ENCODE results near the gene PSTPIP1. TPM values are rescaled to one million over a fixed set of nuclear protein-coding genes. Genes with fewer than 3 reads are reported as not detected.
A peak's percentile ranks its signal among the peaks of the same experiment; 100 is the strongest.

Gene PSTPIP1
- total and polyA plus RNA-seq, 5 donors from 2014 or later, result 41.3 to 169 (median 47.8) TPM

GRCh38 chr15:76988867-76989780, 5.8 kb upstream of the PSTPIP1 start:
- H3K4me1 ChIP-seq (ENCODE audit: control insufficient read depth, insufficient read depth, low read length, poor library complexity, severe bottlenecking), result peaks cover 36% of the 10 kb centered on the region
- no peak for DNase-seq
- H3K27ac ChIP-seq (ENCODE audit: insufficient read depth, low read length, poor library complexity, severe bottlenecking), result no peak overlapping the region
- Mint-ChIP-seq H3K27me3 (no peaks in the 10 kb centered on the region), H3K4me3 (peak overlapping the region in 2 of 4 donors; percentile 62 to 70), H3K4me1 (peaks cover 9 to 48% (median 21%) of the 10 kb centered on the region in 4 donors), H3K36me3 (no peaks in the 10 kb centered on the region), H3K27ac (peak overlapping the region in 2 of 3 donors; percentile 53 to 87), H3K9me3 (no peaks in the 10 kb centered on the region)
- H3K36me3 ChIP-seq (ENCODE audit: control insufficient read depth, insufficient read depth, low read length), result no peaks in the 10 kb centered on the region
- H3K9me3 ChIP-seq (ENCODE audit: control insufficient read depth in 2 of 2, low read length in 2 of 2), result no peaks in the 10 kb centered on the region
- ATAC-seq (ENCODE audit: low read depth in 2 of 2), result no peak
- peak overlapping the region; percentile 32 for H3K4me3 ChIP-seq (ENCODE audit: low read depth, low read length)
- no peaks in the 10 kb centered on the region for H3K27me3 ChIP-seq (ENCODE audit: control insufficient read depth, insufficient read depth, low read length)

- DNase-seq (no peak), ATAC-seq (ENCODE audit: low read depth in 2 of 2) (no peak)
- Mint-ChIP-seq H3K27ac (peak overlapping the region in 1 of 3 donors; percentile 85), H3K4me1 (peaks cover 9 to 65% (median 21%) of the 10 kb centered on the region in 4 donors), H3K4me3 (no peak overlapping the region), H3K9me3 (no peaks in the 10 kb centered on the region), H3K36me3 (no peaks in the 10 kb centered on the region), H3K27me3 (no peaks in the 10 kb centered on the region)
- peaks cover 53% of the 10 kb centered on the region for H3K4me1 ChIP-seq (ENCODE audit: control insufficient read depth, insufficient read depth, low read length, poor library complexity, severe bottlenecking)
- no peaks in the 10 kb centered on the region for H3K9me3 ChIP-seq (ENCODE audit: control insufficient read depth in 2 of 2, low read length in 2 of 2)
- no peak overlapping the region for H3K27ac ChIP-seq (ENCODE audit: insufficient read depth, low read length, poor library complexity, severe bottlenecking)
- no peak overlapping the region for H3K4me3 ChIP-seq (ENCODE audit: low read depth, low read length)
- H3K27me3 ChIP-seq (ENCODE audit: control insufficient read depth, insufficient read depth, low read length), result no peaks in the 10 kb centered on the region
- no peaks in the 10 kb centered on the region for H3K36me3 ChIP-seq (ENCODE audit: control insufficient read depth, insufficient read depth, low read length)
These were observed 3.9 kb upstream of the PSTPIP1 start for GRCh38 chr15:76991048-76991447.

GRCh38 chr15:76991741-76992645, 2.9 kb upstream of the PSTPIP1 start:
- Mint-ChIP-seq H3K27ac (peak overlapping the region in 2 of 3 donors; percentile 92 to 96), H3K27me3 (no peaks in the 10 kb centered on the region), H3K36me3 (no peaks in the 10 kb centered on the region), H3K4me3 (peak overlapping the region; percentile 31 to 92 (median 60)), H3K9me3 (no peaks in the 10 kb centered on the region), H3K4me1 (peaks cover 9 to 64% (median 22%) of the 10 kb centered on the region in 4 donors)
- H3K27ac ChIP-seq (ENCODE audit: insufficient read depth, low read length, poor library complexity, severe bottlenecking), result no peak overlapping the region
- no peak for ATAC-seq (ENCODE audit: low read depth in 2 of 2)
- no peak for DNase-seq
- H3K36me3 ChIP-seq (ENCODE audit: control insufficient read depth, insufficient read depth, low read length), result no peaks in the 10 kb centered on the region
- peaks cover 58% of the 10 kb centered on the region for H3K4me1 ChIP-seq (ENCODE audit: control insufficient read depth, insufficient read depth, low read length, poor library complexity, severe bottlenecking)
- no peak overlapping the region for H3K4me3 ChIP-seq (ENCODE audit: low read depth, low read length)
- no peaks in the 10 kb centered on the region for H3K9me3 ChIP-seq (ENCODE audit: control insufficient read depth in 2 of 2, low read length in 2 of 2)
- no peaks in the 10 kb centered on the region for H3K27me3 ChIP-seq (ENCODE audit: control insufficient read depth, insufficient read depth, low read length)

- no peaks in the 10 kb centered on the region for H3K9me3 ChIP-seq (ENCODE audit: control insufficient read depth in 2 of 2, low read length in 2 of 2)
- Mint-ChIP-seq H3K4me1 (peaks cover 7 to 66% (median 28%) of the 10 kb centered on the region in 4 donors), H3K4me3 (peak overlapping the region; percentile 79 to 97 (median 90)), H3K27ac (peak overlapping the region; percentile 93 to 99 (median 96)), H3K36me3 (no peaks in the 10 kb centered on the region), H3K9me3 (no peaks in the 10 kb centered on the region), H3K27me3 (no peaks in the 10 kb centered on the region)
- no peak overlapping the region for H3K4me3 ChIP-seq (ENCODE audit: low read depth, low read length)
- H3K27ac ChIP-seq (ENCODE audit: insufficient read depth, low read length, poor library complexity, severe bottlenecking), result peak overlapping the region; percentile 87
- H3K27me3 ChIP-seq (ENCODE audit: control insufficient read depth, insufficient read depth, low read length), result no peaks in the 10 kb centered on the region
- H3K4me1 ChIP-seq (ENCODE audit: control insufficient read depth, insufficient read depth, low read length, poor library complexity, severe bottlenecking), result peaks cover 58% of the 10 kb centered on the region
- no peak for DNase-seq
- H3K36me3 ChIP-seq (ENCODE audit: control insufficient read depth, insufficient read depth, low read length), result no peaks in the 10 kb centered on the region
- no peak for ATAC-seq (ENCODE audit: low read depth in 2 of 2)
These were observed 1.7 kb upstream of the PSTPIP1 start for GRCh38 chr15:76993114-76993725.

GRCh38 chr15:76994001-76994400, 925 bp upstream of the PSTPIP1 start:
- Histone ChIP-seq H3K27me3 (ENCODE audit: control insufficient read depth, insufficient read depth, low read length) (no peaks in the 10 kb centered on the region), H3K4me1 (ENCODE audit: control insufficient read depth, insufficient read depth, low read length, poor library complexity, severe bottlenecking) (peaks cover 58% of the 10 kb centered on the region), H3K27ac (ENCODE audit: insufficient read depth, low read length, poor library complexity, severe bottlenecking) (peak overlapping the region; percentile 87), H3K9me3 (ENCODE audit: control insufficient read depth in 2 of 2, low read length in 2 of 2) (no peaks in the 10 kb centered on the region), H3K4me3 (ENCODE audit: low read depth, low read length) (peak overlapping the region; percentile 48), H3K36me3 (ENCODE audit: control insufficient read depth, insufficient read depth, low read length) (no peaks in the 10 kb centered on the region)
- ATAC-seq (ENCODE audit: low read depth in 2 of 2), result peak; percentile 45 to 50
- peak; percentile 32 to 82 (median 38) for DNase-seq
- Mint-ChIP-seq H3K4me1 (peaks cover 6 to 66% (median 26%) of the 10 kb centered on the region in 4 donors), H3K36me3 (no peaks in the 10 kb centered on the region), H3K4me3 (peak overlapping the region; percentile 79 to 97 (median 90)), H3K27ac (peak overlapping the region; percentile 93 to 99 (median 96)), H3K9me3 (no peaks in the 10 kb centered on the region), H3K27me3 (no peaks in the 10 kb centered on the region)

- ATAC-seq (ENCODE audit: low read depth in 2 of 2) (no peak), DNase-seq (no peak)
- Mint-ChIP-seq H3K36me3 (no peaks in the 10 kb centered on the region), H3K4me3 (peak overlapping the region; percentile 79 to 97 (median 94)), H3K27ac (peak overlapping the region; percentile 93 to 99 (median 96)), H3K27me3 (no peaks in the 10 kb centered on the region), H3K9me3 (no peaks in the 10 kb centered on the region), H3K4me1 (peaks cover 6 to 70% (median 29%) of the 10 kb centered on the region in 4 donors)
- Histone ChIP-seq H3K4me1 (ENCODE audit: control insufficient read depth, insufficient read depth, low read length, poor library complexity, severe bottlenecking) (peaks cover 61% of the 10 kb centered on the region), H3K27me3 (ENCODE audit: control insufficient read depth, insufficient read depth, low read length) (no peaks in the 10 kb centered on the region), H3K36me3 (ENCODE audit: control insufficient read depth, insufficient read depth, low read length) (no peaks in the 10 kb centered on the region), H3K9me3 (ENCODE audit: control insufficient read depth in 2 of 2, low read length in 2 of 2) (no peaks in the 10 kb centered on the region), H3K27ac (ENCODE audit: insufficient read depth, low read length, poor library complexity, severe bottlenecking) (peak overlapping the region; percentile 87), H3K4me3 (ENCODE audit: low read depth, low read length) (peak overlapping the region; percentile 48)
These were observed 430 bp upstream of the PSTPIP1 start for GRCh38 chr15:76994496-76994895.

- Mint-ChIP-seq H3K9me3 (no peaks in the 10 kb centered on the region), H3K4me3 (peak overlapping the region; percentile 79 to 97 (median 94)), H3K27me3 (no peaks in the 10 kb centered on the region), H3K36me3 (no peaks in the 10 kb centered on the region), H3K27ac (peak overlapping the region; percentile 93 to 99 (median 96)), H3K4me1 (peaks cover 6 to 79% (median 36%) of the 10 kb centered on the region in 4 donors)
- Histone ChIP-seq H3K36me3 (ENCODE audit: control insufficient read depth, insufficient read depth, low read length) (peaks cover 10% of the 10 kb centered on the region), H3K9me3 (ENCODE audit: control insufficient read depth in 2 of 2, low read length in 2 of 2) (no peaks in the 10 kb centered on the region), H3K27ac (ENCODE audit: insufficient read depth, low read length, poor library complexity, severe bottlenecking) (peak overlapping the region; percentile 87), H3K4me1 (ENCODE audit: control insufficient read depth, insufficient read depth, low read length, poor library complexity, severe bottlenecking) (peaks cover 76% of the 10 kb centered on the region), H3K27me3 (ENCODE audit: control insufficient read depth, insufficient read depth, low read length) (no peaks in the 10 kb centered on the region), H3K4me3 (ENCODE audit: low read depth, low read length) (peak overlapping the region; percentile 94)
- no peak for ATAC-seq (ENCODE audit: low read depth in 2 of 2)
- no peak for DNase-seq
These were observed 1.2 kb downstream of the PSTPIP1 start for GRCh38 chr15:76996076-76996525.

All from CD4-positive, CD25-positive, alpha-beta regulatory T cell (primary cell).